CD4-positive, alpha-beta T cell treated with Interleukin-6 for 4 hours (primary cell): Measurements from ENCODE around the gene C9orf72.

ENCODE experiments used
- DNase-seq: peaks from one replicate; pipeline ENCODE4 v3.0.0-alpha.2; 2020; ENCODE audit warnings: mixed read lengths

Gene C9orf72

GRCh38 chr9:27537756-27538155, 35.5 kb downstream of the C9orf72 start:
- no peak for DNase-seq

GRCh38 chr9:27537027-27537435, 36.2 kb downstream of the C9orf72 start:
- DNase-seq, result no peak

DNA sequence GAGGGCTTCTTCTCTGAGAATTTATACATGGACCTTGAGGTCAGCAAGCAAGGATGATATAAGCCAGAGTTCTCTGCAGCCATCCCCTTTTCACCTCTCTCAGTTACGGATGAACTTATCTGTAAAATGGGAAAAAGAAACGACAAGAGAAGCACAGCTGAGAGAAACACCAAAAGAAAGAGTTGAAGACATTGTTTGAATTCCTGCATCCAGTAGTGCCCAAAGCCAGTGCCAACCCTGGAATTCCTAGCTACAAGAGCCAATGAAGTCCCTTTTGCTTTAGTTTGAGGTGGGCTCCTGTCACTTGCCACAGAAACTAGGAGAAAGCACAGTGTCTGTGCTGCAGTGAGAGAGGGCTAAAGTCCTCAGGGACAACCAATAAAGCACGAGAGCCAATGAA, 37.1 kb downstream of the C9orf72 start:
- DNase-seq, result no peak

DNA sequence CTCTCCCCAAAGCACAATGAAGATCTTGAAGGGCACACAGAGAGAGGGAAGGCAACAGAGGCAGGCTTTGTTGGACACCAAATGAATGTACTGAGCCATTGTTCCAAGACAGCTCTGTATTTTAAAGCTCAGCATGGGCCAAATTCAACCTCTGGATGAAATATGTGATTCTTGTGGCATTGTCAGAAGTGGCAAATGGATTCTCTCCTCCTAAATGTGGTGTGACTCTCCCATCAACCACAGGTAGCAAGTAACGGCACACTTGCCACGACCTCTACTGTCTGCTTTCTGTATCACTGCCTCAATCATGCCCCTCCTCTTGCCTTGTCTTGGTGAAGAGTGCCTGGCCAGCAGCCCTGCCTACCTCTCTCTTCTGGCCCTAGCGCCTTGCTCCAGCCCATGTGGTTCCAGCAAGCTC, 37.6 kb downstream of the C9orf72 start:
- no peak for DNase-seq

- DNase-seq, result no peak
Measured at GRCh38 chr9:27534658-27535209, 38.5 kb downstream of the C9orf72 start.

GRCh38 chr9:27534131-27534530, 39.1 kb downstream of the C9orf72 start:
- no peak for DNase-seq

GRCh38 chr9:27533311-27533710, 40.0 kb downstream of the C9orf72 start:
- DNase-seq, result no peak

DNA sequence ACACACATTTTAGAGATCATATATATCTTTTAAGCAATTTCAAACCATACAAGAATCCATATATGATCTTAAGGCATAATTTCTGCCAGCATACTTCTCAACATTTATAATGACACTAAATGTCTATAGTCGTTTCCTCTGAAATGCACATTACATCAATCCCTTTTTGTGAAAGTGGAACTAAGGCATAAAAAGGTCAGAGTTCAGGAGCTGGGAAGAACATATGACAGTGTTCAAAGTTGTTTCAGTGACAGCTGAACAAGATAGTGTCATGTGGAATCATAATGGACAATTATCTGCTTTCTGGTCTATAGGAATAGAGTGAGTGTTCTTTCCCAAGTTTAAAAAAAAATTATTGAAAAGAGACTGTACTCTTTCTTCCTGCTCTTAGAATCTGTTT, 41.2 kb downstream of the C9orf72 start:
- no peak for DNase-seq

- DNase-seq, result no peak
Measured at GRCh38 chr9:27530915-27531755, 42.1 kb downstream of the C9orf72 start.

- DNase-seq, result peak; percentile 80
Measured at GRCh38 chr9:27529316-27530278, 43.7 kb downstream of the C9orf72 start, which contains the start of gene MOB3B. MOB3B (minus strand) TSS chr9:27529814; CDS start chr9:27455550, 74,264 bp downstream.

GRCh38 chr9:27528886-27529315, 44.4 kb downstream of the C9orf72 start:
- peak; percentile 31 for DNase-seq

- peak; percentile 56 for DNase-seq
Measured at GRCh38 chr9:27528076-27528885, 45.0 kb downstream of the C9orf72 start.

- no peak for DNase-seq
Measured at GRCh38 chr9:27527702-27528075, 45.6 kb downstream of the C9orf72 start.

DNA sequence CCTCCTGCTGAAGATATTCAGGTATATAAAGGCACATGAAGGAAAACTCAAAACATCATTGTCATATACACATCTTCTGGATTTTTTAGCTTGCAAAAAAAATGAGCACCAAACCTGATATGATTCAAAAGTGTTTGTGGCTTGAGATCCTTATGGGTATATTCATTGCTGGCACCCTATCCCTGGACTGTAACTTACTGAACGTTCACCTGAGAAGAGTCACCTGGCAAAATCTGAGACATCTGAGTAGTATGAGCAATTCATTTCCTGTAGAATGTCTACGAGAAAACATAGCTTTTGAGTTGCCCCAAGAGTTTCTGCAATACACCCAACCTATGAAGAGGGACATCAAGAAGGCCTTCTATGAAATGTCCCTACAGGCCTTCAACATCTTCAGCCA, 49.0 kb downstream of the C9orf72 start, which contains the start of gene IFNK:
TSS of gene IFNK (plus strand) at position 55 of the 400 bp plus-strand sequence. CDS start at position 102, 47 bp downstream.
- no peak for DNase-seq

DNA sequence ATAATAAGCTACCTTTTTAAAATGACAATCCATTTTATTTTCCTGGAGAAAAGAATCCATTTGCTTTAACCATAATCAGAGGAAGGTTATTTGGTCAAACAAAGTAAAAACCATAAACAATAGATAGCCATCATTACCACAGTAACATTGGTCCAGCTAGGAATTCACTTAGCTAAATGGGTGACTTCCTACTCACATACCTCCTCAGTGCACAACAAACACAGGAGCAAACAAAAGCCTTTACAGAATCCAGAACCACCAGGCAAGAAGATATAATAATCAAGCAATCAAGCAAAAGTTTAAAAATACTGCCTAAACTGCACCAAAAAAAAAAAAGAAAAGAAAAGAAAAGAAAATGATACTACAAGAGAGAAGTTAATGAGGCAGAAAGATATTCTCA, 50.1 kb downstream of the C9orf72 start:
- DNase-seq, result no peak

GRCh38 chr9:27520986-27521385, 52.3 kb downstream of the C9orf72 start:
- DNase-seq, result no peak

GRCh38 chr9:27519466-27520465, 53.5 kb downstream of the C9orf72 start:
- no peak for DNase-seq

- no peak for DNase-seq
Measured at GRCh38 chr9:27518809-27519208, 54.5 kb downstream of the C9orf72 start.

GRCh38 chr9:27518006-27518405, 55.3 kb downstream of the C9orf72 start:
- no peak for DNase-seq

DNA sequence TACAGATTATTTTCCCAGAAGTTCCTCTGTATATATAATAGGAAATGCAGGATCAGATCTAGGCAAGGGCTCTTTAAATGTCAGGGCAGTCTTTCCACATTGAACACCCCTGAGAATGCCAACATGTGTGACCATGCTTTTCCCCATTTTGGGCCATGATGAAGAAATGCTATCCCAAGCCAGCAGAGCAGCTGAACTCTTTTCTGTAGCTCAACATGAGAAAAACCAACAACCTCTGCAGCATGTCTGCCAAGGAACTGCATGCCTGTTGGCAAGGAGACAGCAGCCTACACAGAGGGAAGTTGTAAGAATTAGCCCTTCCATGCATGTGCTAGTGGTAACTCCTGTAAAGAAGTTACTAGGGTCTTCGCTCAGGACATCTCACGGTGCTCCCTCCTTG, 58.7 kb downstream of the C9orf72 start:
- no peak for DNase-seq

DNA sequence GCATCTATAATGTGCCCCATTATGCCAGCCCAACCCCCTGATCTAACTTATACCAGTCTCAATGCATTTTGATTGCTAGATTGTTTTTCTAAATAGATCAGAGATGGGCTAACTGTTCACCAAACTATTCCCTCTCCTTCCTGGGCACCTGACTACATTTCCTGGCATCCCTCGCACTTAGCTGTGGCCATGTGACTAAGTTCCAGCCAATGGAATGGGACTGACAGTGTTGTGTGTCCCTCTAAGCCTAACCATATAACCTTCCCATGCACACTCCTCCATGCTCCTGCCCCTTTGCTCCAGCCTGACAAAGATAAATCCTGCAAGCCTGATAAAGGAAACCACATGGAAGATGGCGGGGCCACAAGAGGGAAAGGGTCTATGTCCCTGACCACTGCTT, 61.5 kb downstream of the C9orf72 start:
- no peak for DNase-seq
